T47D (cell line): Measurements from ENCODE around the gene LY6G6F.
A peak's percentile ranks its signal among the peaks of the same experiment; 100 is the strongest.

Experiments
- DNase-seq, 2 experiments: peaks; one replicate each; pipeline versions ENCODE4 v3.0.0 to v3.0.0-alpha.2; 2011 to 2012; ENCODE audit warnings: low read depth in 1 of 2, low spot score in 1 of 2
- JUND ChIP-seq: IDR thresholded peaks from 2 replicates; pipeline ENCODE4 v1.6.1; 2012; ENCODE audit warnings: low read depth
- in situ Hi-C: cut with HindIII; loops from 2 replicates; pipeline ENCODE4 v1.10.0; 2016; ENCODE audit warnings: low sequenced_read_pairs, low pct_unique_long_range_greater_than_20kb

The LY6G6F gene, protein sequence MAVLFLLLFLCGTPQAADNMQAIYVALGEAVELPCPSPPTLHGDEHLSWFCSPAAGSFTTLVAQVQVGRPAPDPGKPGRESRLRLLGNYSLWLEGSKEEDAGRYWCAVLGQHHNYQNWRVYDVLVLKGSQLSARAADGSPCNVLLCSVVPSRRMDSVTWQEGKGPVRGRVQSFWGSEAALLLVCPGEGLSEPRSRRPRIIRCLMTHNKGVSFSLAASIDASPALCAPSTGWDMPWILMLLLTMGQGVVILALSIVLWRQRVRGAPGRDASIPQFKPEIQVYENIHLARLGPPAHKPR

DNA sequence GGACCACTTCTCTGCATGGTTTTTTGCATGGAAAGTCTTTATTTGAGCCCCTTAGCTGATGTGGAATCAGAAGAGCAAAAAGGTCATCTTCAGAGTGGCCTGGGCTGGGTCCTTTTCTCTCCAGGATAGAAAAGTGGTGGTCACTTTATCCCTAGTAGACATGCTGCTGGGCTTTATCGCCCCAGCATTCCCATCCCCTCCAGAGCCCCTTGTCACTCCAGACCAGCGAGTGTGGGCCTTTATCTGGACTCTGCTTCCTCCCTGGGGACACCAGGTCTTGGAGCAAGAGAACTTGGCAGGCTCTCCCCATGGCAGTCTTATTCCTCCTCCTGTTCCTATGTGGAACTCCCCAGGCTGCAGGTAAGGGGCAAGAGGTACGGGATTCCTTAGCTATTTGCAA lies at the start of gene LY6G6F:
Gene LY6G6F, plus strand, starts transcription at position 268 of the 400 bp plus-strand sequence. Its CDS starts 41 bp downstream, at position 309.
- in situ Hi-C loops: no loop called here
- no peak for DNase-seq
- no peak for TF ChIP-seq JUND

DNA sequence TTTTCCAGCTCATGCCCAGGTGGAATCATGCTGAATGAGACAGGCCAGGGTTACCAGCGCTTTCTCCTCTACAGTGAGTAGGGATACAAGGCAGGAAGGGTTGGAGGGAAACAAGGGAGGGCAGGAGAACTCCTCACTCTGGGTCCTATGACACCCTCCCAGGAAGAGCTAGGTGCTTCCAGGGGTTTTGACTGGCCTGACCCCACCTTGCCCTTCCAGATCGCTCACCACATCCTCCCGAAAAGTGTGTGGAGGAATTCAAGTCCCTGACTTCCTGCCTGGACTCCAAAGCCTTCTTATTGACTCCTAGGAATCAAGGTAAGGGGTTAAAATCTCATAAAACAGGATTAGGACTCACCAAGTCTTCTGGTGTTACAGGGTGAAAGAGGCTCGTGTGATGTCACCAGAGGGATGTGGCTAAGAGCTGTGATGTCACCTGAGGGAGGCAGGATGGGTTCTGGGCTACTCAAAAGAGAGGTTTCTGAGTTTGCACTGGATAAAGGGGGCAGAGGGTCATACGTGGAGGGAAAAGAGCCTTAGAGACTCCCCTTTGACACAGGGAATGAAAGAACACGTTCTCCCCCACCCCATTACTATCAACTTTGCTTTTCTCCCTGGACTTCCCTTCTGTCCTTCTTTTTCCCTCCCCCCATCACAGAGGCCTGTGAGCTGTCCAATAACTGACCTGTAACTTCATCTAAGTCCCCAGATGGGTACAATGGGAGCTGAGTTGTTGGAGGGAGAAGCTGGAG lies 49.1 kb upstream of the LY6G6F start:
- in situ Hi-C loops: no loop called here
- TF ChIP-seq JUND: no peak
- no peak for DNase-seq

DNA sequence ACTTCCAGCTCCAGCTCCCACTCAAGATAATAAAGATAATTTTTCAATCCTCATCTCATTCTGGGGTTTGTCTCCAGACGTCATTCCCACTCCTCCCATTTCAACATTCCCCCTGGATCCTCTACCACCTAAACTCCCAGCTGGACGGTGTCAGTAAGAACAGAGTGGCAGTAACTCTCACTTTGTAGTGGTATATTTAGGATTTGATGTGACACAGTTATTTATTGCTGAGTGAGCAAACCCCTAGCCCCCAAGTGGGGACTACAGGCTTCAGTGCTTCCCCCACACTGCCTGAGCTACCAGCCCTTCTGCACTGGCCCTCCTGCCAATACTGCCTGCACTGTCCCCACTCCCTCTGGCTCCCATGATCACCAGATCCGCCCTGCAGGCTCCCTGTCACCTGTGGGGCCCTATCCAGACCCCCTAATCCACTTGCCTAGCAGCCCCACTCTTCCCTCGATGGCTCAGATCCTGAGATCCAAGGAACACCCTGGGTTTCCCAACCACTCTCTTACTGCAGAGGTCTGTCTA lies 48.4 kb upstream of the LY6G6F start:
- in situ Hi-C loops: no loop called here
- DNase-seq: no peak
- TF ChIP-seq JUND: no peak

DNA sequence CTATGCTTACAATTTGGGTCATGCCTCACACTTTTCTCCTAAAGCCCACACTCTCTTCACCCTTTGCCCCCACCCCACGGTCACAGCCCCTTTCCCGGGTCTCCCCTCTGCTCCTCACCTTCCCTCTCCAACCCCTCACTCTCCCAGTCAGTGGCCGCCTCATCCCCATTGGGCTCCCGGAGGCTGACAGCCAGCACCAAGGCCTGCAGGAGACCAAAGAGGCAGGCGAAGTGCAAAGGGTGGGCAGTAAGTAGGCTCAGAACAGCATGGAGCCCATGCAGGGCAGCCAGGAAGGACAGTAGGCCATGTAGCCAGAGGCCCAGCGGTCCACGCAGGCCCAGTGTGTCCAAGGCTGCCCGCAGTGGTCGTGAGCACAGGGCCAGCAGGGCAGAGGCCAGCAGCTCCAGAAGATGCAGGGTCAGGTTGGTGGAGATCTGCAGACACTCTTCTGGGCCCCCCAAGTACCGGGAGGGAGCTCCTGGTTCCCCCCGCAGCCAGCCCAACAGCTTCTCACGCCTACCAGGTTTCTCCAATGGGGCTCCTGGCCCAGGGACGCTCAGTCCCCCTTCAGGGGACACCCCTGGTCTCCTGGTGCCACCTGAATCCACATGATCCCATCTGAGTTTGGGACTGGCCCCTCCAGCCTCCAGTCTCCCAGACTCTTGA lies 47.5 kb upstream of the LY6G6F start:
- in situ Hi-C loops: no loop called here
- DNase-seq: no peak
- no peak for TF ChIP-seq JUND

DNA sequence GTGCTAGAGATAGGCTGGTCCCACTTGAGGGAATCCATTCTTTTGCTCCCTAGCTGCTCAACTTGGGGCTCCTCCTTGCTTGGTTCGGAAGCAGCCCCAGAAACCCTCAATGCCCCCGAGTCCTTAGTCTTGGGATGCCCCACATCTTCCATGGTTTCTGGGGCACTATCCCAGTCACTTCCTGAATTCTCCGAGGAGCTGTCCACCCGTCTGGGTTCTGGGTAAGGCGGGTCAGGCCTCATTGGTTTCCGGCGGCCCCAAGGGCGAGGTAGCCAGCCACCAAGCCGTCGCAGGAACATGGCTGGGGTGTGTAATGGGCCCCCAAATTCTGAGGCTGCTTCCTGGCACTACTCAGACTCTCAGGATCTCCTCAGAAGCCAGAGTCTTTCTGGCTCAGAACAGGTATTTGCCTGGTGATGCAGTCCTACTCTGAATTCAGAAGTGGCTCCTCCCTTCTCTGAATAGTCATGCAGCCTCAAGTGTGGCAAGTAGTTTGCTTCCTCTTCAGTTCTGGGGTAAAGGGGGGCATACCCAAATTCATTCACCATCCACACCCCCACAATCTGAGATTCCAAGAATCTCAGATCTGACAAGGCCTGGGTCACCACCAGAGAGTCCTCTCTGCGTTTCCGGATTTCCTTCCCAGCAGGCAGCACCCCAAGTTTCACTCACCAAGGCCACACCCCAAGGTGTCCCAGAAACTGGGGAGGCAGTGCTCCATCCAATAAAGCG lies 46.9 kb upstream of the LY6G6F start:
- in situ Hi-C loops: no loop called here
- TF ChIP-seq JUND: no peak
- peak in 1 of 2 experiments; percentile 45 for DNase-seq

DNA sequence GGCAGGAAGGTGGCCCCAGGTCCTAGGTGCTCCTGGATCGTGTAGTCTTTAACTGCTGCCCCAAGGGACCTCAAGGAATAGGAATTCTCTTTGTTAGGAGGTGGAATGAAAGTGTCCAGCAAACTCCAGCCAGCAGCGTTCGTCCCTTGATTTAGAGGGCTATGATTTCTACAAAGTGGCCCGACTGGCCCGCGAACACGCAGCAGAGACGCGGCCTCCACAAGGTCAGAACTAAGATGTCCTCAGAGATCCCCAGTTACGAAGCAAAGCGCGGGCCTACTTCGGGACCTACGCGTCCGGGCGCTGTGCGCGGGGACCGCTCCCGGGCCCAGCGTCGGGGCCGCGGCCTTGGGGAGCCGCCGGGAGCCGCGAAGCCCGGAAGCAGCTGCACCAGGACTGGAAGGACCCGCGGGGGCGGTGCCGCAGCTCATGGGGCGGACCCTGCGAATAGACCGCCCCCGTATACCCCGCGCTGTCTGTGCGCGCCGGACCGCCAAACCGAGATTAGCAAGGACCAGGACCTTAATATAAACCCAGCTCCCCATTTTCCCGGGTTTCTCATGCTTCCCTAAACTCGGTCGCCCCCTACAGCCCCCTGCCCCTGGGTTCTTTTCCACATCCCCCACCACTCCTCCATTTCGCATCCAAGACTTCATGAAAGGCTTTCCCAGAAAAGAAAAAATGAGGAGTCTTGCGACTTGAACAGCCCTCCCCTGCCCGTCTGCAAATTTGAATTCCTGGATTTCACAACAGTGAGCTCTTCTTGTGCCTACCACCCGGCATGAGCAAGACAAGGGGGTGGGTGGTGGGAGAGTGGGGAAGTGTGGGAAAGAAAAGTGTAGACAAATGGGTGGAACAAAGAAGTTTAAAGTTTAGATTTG lies 46.0 kb upstream of the LY6G6F start, which contains the start of gene C6orf47:
Gene C6orf47, minus strand, starts transcription at position 398 of the 881 bp plus-strand sequence. CDS start 831 bp downstream, outside the sequence.
- DNase-seq: peak; percentile 83 to 84
- in situ Hi-C loops: no loop called here
- no peak; the same call in 1 of the 2 replicates for TF ChIP-seq JUND

DNA sequence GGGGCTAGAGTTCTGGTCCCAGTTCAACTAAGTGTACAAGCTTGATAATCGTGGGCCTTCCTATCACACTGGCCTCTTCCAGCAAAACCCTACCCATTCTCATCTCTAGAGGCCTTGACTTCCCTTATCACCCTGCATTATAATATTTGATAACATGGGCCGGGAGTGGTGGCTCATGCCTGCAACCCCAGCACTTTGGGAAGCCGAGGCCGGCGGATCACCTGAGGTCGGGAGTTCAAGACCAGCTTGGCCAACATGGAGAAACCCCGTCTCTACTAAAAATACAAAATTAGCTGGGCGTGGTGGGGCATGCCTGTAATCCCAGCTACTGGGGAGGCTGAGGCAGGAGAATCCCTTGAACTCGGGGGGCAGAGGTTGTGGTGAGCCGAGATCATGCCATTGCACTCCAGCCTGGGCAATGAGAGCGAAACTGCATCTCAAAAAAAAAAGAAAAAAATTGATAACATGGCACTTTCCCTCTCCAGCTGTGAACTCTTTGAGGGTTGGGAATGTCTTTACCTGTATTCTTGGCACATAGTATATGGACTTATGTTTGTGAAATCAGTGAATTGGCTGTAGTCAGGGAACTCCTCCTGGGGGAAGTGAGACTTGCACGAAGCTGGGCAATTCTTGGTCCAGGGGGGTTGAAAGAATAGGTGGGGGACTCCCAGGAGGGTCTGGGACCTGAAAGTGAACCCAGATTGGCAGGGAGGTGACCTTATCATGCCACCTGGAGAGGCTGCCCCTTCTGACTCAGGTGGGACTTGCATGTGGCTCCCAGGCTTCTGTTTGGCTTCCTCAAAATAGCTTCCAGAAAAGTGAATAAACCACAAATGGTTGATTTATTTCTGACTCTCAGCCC lies 45.2 kb upstream of the LY6G6F start:
- TF ChIP-seq JUND: no peak
- in situ Hi-C loops: no loop called here
- DNase-seq: no peak

DNA sequence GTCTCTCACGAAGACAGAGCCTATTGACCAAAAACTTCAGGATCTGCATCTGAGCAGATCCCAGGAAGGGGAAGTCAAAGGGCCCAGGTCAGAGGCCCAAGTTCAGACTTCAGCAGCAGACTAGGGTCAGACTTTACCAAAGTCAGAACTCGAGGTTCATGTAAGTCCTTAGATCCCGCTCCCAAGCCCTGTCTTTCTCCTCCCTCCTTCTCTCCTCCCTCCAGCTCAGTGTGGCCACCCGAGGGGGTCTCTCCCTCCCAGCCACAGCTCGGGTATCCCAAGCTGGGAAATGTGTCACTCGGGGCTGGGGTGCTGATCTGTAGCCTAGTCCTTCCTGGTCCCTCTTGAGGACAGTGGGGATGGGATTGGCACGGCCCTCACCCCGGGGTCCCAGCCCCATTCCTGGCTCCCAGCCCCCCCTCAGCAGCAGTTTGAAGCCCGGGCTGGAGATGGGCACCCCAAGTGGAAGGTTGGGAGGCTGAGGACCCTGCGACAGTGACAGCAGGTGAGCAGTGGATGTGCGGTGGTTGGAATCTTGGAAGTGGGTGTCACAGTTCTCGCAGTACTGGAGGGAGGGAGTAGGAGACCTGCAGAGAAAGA lies 44.4 kb upstream of the LY6G6F start:
- no peak for DNase-seq
- TF ChIP-seq JUND: no peak
- in situ Hi-C loops: no loop called here

DNA sequence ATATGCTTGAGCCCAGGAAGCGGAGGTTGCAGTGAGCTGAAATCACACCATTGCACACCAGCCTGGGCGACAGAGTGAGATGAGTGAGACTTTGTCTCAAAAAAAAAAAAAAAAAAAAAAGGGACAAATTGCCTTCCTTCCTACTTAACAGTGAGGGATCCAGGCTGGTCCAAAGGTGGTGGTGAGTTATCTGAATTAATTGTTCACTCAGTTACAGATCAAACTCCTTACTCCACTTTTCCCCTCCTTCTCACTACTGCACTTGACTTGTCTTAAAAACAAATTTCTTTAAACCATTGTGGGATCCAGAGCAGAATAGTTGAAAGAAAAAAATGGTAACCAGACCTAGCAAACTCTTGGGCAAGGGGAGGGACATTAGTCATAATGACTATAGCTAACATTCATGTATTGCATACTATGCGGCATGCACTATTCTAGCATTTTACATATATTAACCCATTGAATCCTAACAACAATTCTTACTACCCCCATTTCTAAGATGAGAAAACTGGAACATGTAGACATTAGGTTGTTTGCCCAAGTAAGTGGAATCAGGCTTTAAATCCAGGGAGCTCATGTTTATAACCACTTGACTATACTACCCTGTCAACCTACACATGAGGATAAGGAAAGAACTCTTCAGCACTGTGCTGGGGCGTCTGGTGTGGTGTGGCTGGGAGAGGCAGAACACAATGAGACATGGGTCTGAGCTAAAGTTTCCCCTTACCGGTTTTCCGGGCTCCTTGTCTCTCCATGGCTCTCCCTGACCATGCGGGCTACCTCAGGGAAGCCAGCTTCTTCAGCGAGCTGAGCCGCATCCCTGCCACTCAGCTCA lies 43.3 kb upstream of the LY6G6F start:
- DNase-seq: no peak
- TF ChIP-seq JUND: no peak
- in situ Hi-C loops: no loop called here
